Measurements from ENCODE around the gene CCSER1.
"Not testable (repeated sequence)": the region's sequence is repeated elsewhere in the genome, so short reads cannot be mapped to it uniquely, and the experiment has no call there.

The CCSER1 gene

DNA sequence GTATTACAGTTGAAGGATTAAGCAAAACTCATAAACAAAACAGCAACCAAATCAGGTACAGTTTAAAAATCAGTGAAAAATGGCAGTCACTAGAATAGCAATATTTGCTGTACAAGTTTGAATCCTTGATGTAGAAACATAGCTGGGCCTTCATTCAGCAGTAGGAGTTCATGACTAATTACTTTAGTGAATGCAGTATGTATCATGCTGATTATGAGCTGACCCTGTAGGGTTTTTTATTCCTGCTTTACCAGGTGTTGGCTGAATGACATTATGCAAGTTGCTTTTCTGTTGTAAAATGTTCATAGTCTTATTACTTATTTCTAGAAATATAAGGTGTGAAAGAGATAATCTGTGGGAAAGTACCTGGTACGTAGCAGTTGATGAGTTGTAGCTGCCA, 179.6 kb downstream of the CCSER1 start:
- DNase-seq = no peak

- DNase-seq = not testable (repeated sequence)
These were observed 189.9 kb downstream of the CCSER1 start for GRCh38 chr4:90317140-90317539.

GRCh38 chr4:90317785-90318184, 190.6 kb downstream of the CCSER1 start:
- no peak for DNase-seq

- no peak for DNase-seq
These were observed 191.0 kb downstream of the CCSER1 start for GRCh38 chr4:90318193-90318592.

GRCh38 chr4:90328558-90328957, 201.4 kb downstream of the CCSER1 start:
- DNase-seq = no peak

DNA sequence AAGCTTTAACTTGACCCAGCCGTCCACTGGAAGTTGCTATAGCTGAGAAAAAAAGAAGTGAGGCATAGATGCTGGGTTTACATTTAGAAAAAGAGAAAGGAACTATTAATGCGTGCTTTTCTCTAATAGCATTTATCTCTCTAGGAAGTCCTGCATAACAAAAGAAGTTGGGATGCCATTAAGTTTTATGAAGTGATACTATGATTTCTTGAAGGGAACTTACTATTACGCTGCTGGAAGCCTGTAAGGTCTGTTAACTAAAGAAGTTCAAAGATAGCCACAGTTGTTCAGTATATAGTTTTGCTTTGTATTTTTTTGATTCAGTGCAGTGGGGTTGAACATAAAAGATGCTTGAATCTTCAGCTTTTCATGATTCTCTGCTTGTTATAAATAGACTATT, 203.4 kb downstream of the CCSER1 start:
- no peak for DNase-seq

DNA sequence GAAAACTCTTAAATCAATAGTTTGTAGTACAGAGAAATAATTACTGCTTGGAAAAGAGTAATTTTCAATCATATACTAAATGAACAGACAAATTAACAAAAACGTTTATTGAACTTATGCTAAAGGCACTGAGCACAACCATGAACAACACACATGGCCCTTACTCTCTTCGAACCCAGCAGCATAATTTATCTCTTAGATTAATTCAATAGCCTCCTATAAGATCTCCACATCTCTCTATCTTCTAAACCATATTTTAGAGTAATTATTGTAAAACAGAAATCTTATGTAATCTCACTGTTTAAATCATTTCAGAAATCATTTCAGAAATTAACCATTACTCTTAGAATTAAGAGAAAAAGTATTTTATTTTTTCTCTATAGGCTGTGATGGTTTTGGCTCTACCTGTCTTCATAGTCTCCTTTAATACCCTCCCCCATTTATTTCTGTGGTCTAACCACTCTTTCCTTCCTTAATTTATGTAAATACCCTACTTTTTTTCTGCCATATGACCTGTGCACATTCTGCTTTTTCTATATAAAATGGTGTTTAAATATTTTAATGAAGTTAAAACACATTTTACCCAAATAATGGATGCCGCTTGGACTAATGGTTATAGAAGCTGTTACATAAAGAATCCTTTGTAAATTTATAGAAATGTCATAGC, 218.5 kb downstream of the CCSER1 start:
- DNase-seq = no peak

DNA sequence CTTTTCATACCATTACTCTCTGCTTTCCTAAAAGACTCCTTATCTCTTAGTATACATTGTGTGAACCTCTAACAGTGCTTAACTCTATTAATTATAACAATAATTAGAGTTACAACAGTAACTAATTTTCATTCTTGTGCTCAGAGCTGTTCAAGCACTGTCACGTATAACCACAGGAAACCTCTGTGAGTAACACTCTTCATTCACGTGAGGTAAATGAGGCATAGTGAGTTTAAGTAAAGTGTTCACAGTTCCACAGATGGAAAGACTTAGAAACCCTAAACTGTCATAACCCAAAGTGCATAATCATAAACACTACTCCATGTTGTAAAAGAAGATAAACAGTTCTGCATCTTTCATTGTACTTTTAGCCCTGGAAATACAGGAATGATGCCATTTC, 222.4 kb downstream of the CCSER1 start:
- DNase-seq = no peak

DNA sequence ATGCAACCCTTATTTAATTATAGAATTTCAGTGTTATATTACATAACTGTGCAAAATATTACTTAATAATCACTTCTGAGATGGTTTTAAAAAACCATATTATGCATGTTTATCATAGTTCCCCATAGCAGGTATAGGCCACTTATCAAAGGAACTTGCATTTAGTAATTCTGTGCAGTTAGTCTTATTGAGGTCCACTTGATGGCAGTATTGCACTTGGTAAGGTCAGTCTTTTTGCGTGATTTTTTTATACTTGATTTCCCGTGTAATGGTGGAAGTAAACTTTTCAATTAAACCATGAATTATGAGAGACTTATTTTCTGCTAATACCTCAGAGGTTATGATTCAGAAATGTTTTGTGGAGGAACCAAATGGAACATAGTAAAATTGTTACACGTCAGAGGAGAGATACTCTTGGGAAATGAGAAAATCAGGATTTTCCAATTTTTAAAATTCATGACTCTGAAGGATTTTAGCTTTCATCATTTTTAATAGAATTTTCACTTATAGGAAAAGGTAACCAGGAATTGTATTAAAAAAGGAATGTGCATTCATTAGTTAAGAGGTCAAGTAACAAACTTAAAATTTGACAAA, 230.0 kb downstream of the CCSER1 start:
- no peak for DNase-seq

DNA sequence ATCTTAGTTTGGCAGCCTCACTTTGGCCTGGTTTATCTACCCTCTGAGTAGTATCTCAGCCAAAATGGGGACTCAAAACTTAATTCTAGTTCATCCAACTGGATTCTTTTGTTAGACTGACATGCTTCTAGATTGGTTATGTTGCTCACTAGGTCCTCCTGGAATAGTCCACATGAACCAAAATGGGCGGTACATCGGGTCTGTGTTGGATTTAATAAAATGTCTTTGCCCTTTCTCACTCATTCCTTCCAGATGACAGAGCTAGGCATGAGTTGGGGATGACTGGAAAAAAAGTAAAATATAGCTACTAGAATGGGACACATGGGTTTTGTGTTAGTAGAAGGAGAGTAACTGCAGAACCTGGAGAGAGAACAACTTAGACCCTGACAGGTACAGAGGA, 247.9 kb downstream of the CCSER1 start:
- DNase-seq = no peak

DNA sequence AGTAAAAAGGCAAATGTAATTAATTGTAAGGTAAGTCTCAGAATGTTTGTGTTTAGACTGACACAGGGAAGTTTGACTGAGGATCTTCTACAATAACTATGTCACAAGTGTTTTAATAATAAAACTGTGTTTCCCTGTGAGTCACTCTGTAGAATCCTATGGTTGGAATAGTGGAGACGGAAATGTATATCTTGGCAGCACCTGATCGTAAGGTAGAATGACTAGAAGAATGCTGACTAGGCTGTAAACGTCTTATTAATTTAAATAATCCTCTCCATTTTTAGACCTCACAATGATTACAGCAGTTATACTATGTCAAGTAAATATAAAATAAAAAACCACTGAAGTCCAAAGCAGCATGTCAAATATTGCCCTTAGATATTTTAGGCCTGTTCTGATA, 266.0 kb downstream of the CCSER1 start:
- DNase-seq = no peak

DNA sequence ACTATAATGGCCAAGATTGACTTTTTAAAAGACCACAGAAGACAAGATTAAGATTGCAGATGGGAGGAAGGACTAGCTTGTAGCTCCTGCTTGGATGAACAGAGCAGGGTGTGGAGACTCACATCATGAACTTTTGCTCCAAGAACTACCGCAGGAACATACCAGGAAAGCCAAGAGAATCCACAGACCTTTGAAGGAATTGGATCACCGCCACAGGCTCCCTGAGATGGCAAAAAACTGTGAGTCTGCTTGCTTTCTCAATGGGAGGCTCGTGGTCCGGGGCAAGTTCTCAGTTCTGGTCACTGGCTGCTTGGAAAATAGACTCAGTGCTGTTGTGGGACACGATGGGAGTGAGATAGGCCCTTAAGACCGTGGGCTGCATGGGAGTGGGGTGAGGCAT, 276.6 kb downstream of the CCSER1 start:
- no peak for DNase-seq

- not testable (repeated sequence) for DNase-seq
These were observed 280.7 kb downstream of the CCSER1 start for GRCh38 chr4:90407897-90408296.

DNA sequence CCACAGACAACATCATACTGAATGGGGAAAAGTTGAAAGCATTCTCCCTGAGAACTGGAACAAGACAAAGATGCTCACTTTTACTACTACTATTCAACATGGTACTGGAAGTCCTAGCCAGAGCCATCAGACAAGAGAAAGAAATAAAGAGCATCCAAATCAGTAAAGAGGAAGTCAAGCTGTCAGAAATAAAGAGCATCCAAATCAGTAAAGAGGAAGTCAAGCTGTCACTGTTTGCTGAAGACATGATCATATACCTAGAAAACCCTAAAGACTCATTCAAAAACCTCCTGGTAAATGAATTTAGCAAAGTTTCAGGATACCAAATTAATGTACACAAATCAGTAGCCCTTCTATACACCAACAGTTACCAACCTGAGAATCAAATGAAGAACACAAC, 285.6 kb downstream of the CCSER1 start:
- not testable (repeated sequence) for DNase-seq

DNA sequence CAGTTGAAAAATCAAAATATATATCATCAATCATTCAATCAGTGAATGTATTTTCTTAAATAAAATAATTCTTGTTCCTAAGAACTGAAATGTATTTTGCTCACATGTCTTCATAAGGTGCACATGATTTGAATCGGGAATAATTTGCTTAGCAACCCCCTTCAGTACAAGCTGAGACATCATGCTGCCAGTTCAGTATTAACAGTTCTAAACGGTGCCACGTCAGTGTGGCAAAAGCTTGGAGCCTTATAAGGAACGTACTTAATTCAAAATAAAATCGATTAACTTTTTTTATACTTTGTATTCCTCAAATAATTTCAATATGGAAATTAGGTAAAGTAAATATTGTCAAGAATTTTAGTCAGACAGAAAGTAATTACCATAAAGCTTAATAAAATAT, 287.9 kb downstream of the CCSER1 start:
- DNase-seq = no peak

DNA sequence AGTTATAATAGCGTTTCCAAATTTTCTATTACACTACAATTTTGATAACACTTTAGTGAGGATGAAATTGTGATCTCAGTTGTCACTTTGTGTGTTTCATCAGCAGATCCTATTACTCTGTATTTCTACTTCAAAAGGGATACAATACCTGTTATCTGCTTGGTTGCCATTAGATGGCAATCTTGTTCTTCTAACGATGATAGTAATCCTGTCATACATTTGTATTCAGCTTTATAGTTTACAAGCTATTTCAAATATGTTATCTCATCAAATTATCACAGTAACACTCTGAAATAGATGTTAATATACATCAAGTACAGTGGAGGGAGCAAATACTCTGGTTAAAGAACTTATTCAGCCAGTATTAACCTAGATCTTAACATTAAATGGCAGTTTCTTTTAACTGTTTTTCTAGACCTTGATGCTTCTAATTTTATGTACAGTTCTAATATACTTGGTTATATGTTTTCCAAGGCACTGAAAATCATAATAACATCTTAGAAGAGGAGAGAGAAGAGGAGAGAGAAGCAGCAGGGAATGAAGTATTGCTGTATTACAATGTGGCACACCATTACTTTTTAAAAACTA, 292.0 kb downstream of the CCSER1 start:
- no peak for DNase-seq

DNA sequence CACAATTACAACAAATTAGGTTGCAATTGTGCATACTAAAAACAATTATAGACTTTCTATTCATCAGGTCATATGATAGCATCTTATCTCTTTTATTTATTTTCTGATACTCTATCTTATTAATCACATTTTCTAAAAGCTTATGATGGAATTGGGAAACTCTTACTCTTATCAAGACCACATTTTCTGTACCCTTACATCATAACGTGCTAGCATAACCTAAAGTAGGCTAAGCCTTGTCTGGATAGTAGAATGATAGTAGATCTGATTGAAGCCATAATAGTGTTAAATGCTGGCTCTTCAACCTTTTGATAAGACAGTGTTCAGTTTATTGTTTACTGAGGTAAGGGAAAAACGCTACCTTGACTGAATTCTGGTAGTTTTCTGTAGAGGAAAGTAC, 294.0 kb downstream of the CCSER1 start:
- DNase-seq = no peak

GRCh38 chr4:90425893-90426292, 298.7 kb downstream of the CCSER1 start:
- DNase-seq = no peak

DNA sequence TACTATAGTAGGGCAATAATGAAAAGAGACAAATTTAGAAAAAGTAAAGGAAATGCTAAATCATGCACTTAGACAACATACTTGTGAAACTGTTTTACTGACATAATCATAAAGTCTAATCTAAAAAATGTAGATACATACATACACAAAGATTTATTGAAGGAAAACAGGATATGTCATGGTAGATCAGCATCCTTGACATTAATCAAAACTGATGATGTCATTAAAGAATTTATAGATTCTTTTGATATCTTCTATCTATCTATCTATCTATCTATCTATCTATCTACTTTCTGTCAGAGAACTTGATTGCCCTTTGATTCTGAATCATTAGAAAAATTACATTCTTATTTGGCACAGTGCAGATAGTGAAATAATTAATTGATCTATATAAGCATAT, 311.3 kb downstream of the CCSER1 start:
- DNase-seq = no peak

DNA sequence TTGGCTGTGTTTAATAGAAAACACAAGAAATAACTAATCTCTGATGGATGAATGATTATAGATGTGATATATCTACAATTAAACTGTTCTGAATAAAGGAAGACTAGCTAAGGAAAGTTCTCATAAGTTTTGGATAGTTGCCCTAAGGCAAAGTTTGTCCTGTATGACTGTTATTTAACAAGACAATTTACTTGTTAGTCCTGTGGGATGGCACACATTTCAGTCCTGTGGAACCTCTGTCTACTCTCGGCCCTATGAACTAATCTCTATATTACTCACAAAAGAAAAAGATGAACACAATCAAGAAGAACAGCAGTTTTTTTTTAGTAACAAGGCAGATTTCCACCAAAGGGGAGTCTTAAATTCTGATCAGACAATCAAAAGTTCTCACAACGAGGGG, 314.6 kb downstream of the CCSER1 start:
- DNase-seq = no peak

- no peak for DNase-seq
These were observed 315.4 kb downstream of the CCSER1 start for GRCh38 chr4:90442619-90443018.

- no peak for DNase-seq
These were observed 316.0 kb downstream of the CCSER1 start for GRCh38 chr4:90443231-90443630.

GRCh38 chr4:90444904-90445303, 317.7 kb downstream of the CCSER1 start:
- DNase-seq = no peak

GRCh38 chr4:90445380-90445779, 318.2 kb downstream of the CCSER1 start:
- no peak for DNase-seq

DNA sequence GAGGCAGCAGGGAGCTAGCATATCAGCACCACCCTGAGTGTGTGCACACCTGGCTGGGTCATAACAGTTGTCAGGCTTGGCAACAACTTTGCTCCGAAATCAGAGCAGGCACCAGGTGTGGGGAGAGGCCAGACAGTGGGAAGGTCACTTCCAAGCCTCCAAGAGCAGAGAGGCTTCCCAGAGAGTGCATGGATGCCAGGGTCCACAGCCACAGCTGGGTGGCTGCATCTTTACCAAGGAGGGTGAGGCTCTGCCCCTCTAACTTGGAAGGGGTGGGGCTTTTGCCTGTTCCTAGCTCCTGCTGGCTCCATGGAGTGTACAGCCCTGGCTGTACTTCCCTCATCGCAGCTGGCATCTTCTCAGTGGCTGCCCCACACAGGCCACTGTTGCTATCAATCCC, 322.4 kb downstream of the CCSER1 start:
- no peak for DNase-seq

All from activated CD8-positive, alpha-beta memory T cell treated with anti-CD3 and anti-CD28 coated beads, Interleukin-2, amount 50 U/mL, for 4 hours (primary cell).